LNCaP clone FGC (cell line): ENCODE measurements around the gene SMARCA4.

Source experiments
- DNase-seq: peaks from one replicate; pipeline ENCODE4 v3.0.0-alpha.2; 2011; ENCODE audit warnings: low read depth
- H3K4me3 ChIP-seq: 2 replicates; pipeline ENCODE4 v1.5.1; 2011; ENCODE audit warnings: mild to moderate bottlenecking, low read depth, low read length, control low read depth
- CTCF ChIP-seq: IDR thresholded peaks from 2 replicates; pipeline ENCODE4 v1.5.1; 2012; ENCODE audit warnings: mild to moderate bottlenecking; ENCODE audit not compliant: control insufficient read depth, insufficient read depth; ENCODE audit errors: extremely low read depth

Gene SMARCA4

GRCh38 chr19:10922638-10923014 is 38.2 kb upstream of the SMARCA4 start:
- H3K4me3 ChIP-seq: no peak overlapping the region
- TF ChIP-seq CTCF: no peak
- DNase-seq: no peak

GRCh38 chr19:10923260-10924112 is 37.3 kb upstream of the SMARCA4 start:
- no peak for DNase-seq
- no peak for TF ChIP-seq CTCF

GRCh38 chr19:10924597-10924996 is 36.2 kb upstream of the SMARCA4 start:
- TF ChIP-seq CTCF: no peak
- DNase-seq: no peak
- no peak overlapping the region for H3K4me3 ChIP-seq

More at GRCh38 chr19:10923260-10924112, 37.3 kb upstream of the SMARCA4 start:
- H3K4me3 ChIP-seq: no peak overlapping the region

- H3K4me3 ChIP-seq: peak overlapping the region; percentile 99
- TF ChIP-seq CTCF: no peak
- DNase-seq: no peak
Measured at GRCh38 chr19:10927730-10928562, 32.9 kb upstream of the SMARCA4 start.

- DNase-seq: peak; percentile 96
- peak within 1 kb of the TSS; percentile 99 for H3K4me3 ChIP-seq
- no peak for TF ChIP-seq CTCF
Measured at GRCh38 chr19:10928563-10929401, 32.0 kb upstream of the SMARCA4 start, which contains the start of the genes TIMM29 and YIPF2. TIMM29 (plus strand) TSS chr19:10928811; CDS start chr19:10928823, 12 bp downstream. YIPF2 (minus strand) TSS chr19:10928639; CDS start chr19:10928410, 229 bp downstream.

GRCh38 chr19:10929402-10929794 is 31.4 kb upstream of the SMARCA4 start:
- TF ChIP-seq CTCF: no peak
- no peak for DNase-seq
- H3K4me3 ChIP-seq: peak overlapping the region; percentile 99
